Prostate gland (tissue), 2 donors: ENCODE data around the gene MBD2. TPM values are rescaled to one million over a fixed set of nuclear protein-coding genes. Genes with fewer than 3 reads are reported as not detected.

Source experiments
- DNase-seq: peaks from one replicate; pipeline ENCODE4 v3.0.0-alpha.2; 2019; ENCODE audit warnings: low spot score
- H3K27ac ChIP-seq, 2 donors: fragments of 200-600 bp; sonication (generic); 2 replicates each; pipeline ENCODE4 v1.5.1; 2017 to 2019
- H3K27me3 ChIP-seq: fragments of 200-600 bp; sonication (generic); replicated peaks from 2 replicates; pipeline ENCODE4 v1.5.1; 2019; ENCODE audit not compliant: insufficient read depth
- H3K36me3 ChIP-seq, 2 donors: fragments of 200-600 bp; sonication (generic); 1 replicate in 1 of 2; 2 replicates in 1 of 2; pipeline versions ENCODE4 v1.5.1 to v1.8.1; 2017 to 2019
- H3K4me1 ChIP-seq: fragments of 200-600 bp; sonication (generic); replicated peaks from 2 replicates; pipeline ENCODE4 v1.5.1; 2019
- H3K4me3 ChIP-seq, 2 donors: fragments of 200-600 bp; sonication (generic); 2 replicates each; pipeline ENCODE4 v1.5.1; 2017 to 2019
- H3K9me3 ChIP-seq: fragments of 200-600 bp; sonication (generic); 2 replicates; pipeline ENCODE4 v1.5.1; 2017
- CTCF ChIP-seq, 4 experiments: fragments of 200-600 bp in 2 of 4; fragments of 450-650 bp in 2 of 4; sonication (generic) in 2 of 4; IDR thresholded peaks; 1 replicate in 3 of 4; 2 replicates in 1 of 4; pipeline ENCODE4 v1.5.1; 2016 to 2019; ENCODE audit warnings: antibody characterized with exemption in 4 of 4, mild to moderate bottlenecking in 2 of 4, moderate library complexity in 2 of 4
- POLR2A ChIP-seq: fragments of 450-650 bp; IDR thresholded peaks from one replicate; pipeline ENCODE4 v1.6.1; 2016; ENCODE audit warnings: antibody characterized with exemption, mild to moderate bottlenecking
- POLR2AphosphoS5 ChIP-seq: sonication (generic); formaldehyde crosslinking; IDR thresholded peaks from one replicate; pipeline ENCODE4 v1.6.1; 2017; ENCODE audit warnings: antibody characterized with exemption
- WGBS: methylation state at CpG from one replicate; pipeline ENCODE4 v1.1.5; 2018; 5-methylcytosine and 5-hydroxymethylcytosine counted together
- intact Hi-C: fragments of 100-400 bp; cut with DNase I; formaldehyde crosslinking; loops from one replicate; pipeline ENCODE4 v1.14.2; 2022
- total RNA-seq, 2 donors: library from RNA; depleted of rRNA; stranded (reverse); fragments of >200 nt; gene quantifications; one replicate each; pipeline ENCODE4 v1.1.0, GENCODE V29; 2016

Gene MBD2
- total RNA-seq, 2 donors from 2014 or later, result 33.3 to 50.3 TPM

GRCh38 chr18:54191352-54191751, 33.1 kb downstream of the MBD2 start:
- no peaks in the 10 kb centered on the region for H3K9me3 ChIP-seq
- H3K4me3 ChIP-seq, result no peak overlapping the region
- no peaks in the 10 kb centered on the region for H3K27me3 ChIP-seq
- no peak for DNase-seq
- H3K27ac ChIP-seq, result no peak overlapping the region
- no peaks in the 10 kb centered on the region for H3K4me1 ChIP-seq
- no peaks in the 10 kb centered on the region for H3K36me3 ChIP-seq
- intact Hi-C loops, result no loop called here
- TF ChIP-seq POLR2A, result no peak
- TF ChIP-seq POLR2AphosphoS5, result no peak
- no peak for TF ChIP-seq CTCF (IDR thresholded peaks at IDR 0.05)

GRCh38 chr18:54187372-54187771, 37.1 kb downstream of the MBD2 start:
- Histone ChIP-seq H3K4me3 (no peak overlapping the region), H3K27me3 (no peaks in the 10 kb centered on the region), H3K27ac (no peak overlapping the region), H3K9me3 (no peaks in the 10 kb centered on the region), H3K4me1 (no peaks in the 10 kb centered on the region), H3K36me3 (peaks cover 0 to 4% of the 10 kb centered on the region in 2 donors)
- DNase-seq, result no peak
- TF ChIP-seq CTCF (IDR thresholded peaks at IDR 0.05) (no peak), POLR2A (no peak), POLR2AphosphoS5 (no peak)
- 91% methylated on average over 3 of the region's 3 CpGs for WGBS
- intact Hi-C loops, result no loop called here

GRCh38 chr18:54184836-54185235, 39.6 kb downstream of the MBD2 start:
- Histone ChIP-seq H3K27me3 (no peaks in the 10 kb centered on the region), H3K9me3 (no peaks in the 10 kb centered on the region), H3K27ac (no peak overlapping the region), H3K36me3 (peaks cover 0 to 7% of the 10 kb centered on the region in 2 donors), H3K4me1 (no peaks in the 10 kb centered on the region), H3K4me3 (no peak overlapping the region)
- TF ChIP-seq POLR2AphosphoS5 (no peak), CTCF (IDR thresholded peaks at IDR 0.05) (no peak)
- intact Hi-C loops, result no loop called here
- no peak for DNase-seq

- peaks cover 0 to 7% of the 10 kb centered on the region in 2 donors for H3K36me3 ChIP-seq
- DNase-seq, result no peak
Observed at GRCh38 chr18:54183390-54183789, 41.1 kb downstream of the MBD2 start.

More at GRCh38 chr18:54183390-54183789, 41.1 kb downstream of the MBD2 start:
- TF ChIP-seq CTCF (IDR thresholded peaks at IDR 0.05), result no peak
- no peak for TF ChIP-seq POLR2A
- no peak for TF ChIP-seq POLR2AphosphoS5
- Histone ChIP-seq H3K4me3 (no peak overlapping the region), H3K9me3 (no peaks in the 10 kb centered on the region), H3K27ac (no peak overlapping the region), H3K27me3 (no peaks in the 10 kb centered on the region), H3K4me1 (no peaks in the 10 kb centered on the region)
- intact Hi-C loops, result no loop called here
- 51% methylated on average over 3 of the region's 3 CpGs for WGBS
